Suprapubic skin (tissue), 4 donors: ENCODE measurements around the gene GAS2L2.

ENCODE experiments used
- EP300 ChIP-seq: sonication (generic); formaldehyde crosslinking; IDR thresholded peaks from one replicate; pipeline ENCODE4 v1.6.1; 2017; ENCODE audit warnings: antibody characterized with exemption
- POLR2A ChIP-seq, 2 donors: fragments of 450-650 bp; IDR thresholded peaks; one replicate each; pipeline ENCODE4 v1.6.1; 2017; ENCODE audit warnings: antibody characterized with exemption in 2 of 2, mild to moderate bottlenecking in 2 of 2, moderate library complexity in 2 of 2
- POLR2AphosphoS5 ChIP-seq, 3 donors: sonication (generic); formaldehyde crosslinking; IDR thresholded peaks; one replicate each; pipeline ENCODE4 v1.6.1; 2017; ENCODE audit warnings: antibody characterized with exemption in 3 of 3
- TF ChIP-seq, protein P1 (sequence below), 2 donors: fragments of 200-600 bp in 1 of 2; fragments of 450-650 bp in 1 of 2; sonication (generic) in 1 of 2; IDR thresholded peaks; one replicate each; pipeline ENCODE4 v1.5.1; 2016 to 2019; ENCODE audit warnings: antibody characterized with exemption in 2 of 2, mild to moderate bottlenecking in 1 of 2, moderate library complexity in 1 of 2

DNA sequence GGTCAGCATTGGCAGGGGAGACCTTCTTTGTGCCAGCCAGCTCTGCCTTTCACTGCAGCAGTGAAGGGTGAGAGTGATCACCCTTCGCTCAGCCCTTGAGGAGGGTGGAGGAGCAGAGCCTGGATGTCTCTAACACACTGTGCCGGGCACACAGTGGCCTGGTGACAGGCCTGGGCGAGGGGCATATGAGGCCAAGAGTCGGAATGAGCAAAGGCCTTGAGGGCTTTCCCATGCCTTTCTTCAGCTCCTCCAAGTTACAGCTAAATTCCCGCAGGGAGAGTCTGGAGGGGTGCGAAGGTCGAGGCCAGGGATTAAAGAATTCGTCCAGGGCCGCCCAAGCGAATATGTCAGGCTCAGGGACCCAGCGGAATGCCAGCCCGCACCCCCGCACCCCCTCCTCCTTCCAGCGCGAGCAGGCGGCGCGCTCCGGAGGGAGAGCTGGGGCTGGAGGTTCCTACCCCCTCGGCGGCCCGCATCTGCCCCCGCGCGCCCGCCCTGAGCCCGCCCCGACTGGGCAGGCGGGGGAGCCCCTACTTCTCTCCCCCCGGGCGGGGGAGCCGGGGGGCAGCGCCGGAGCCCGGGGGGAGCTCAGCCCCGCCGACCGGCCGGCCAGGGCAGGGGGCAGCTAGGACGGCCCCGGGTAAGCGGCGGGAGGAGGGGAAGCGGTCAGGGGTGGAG lies 21.7 kb downstream of the GAS2L2 start, which contains the start of gene RASL10B:
- no peak for TF ChIP-seq EP300
- TF ChIP-seq, protein P1, sequence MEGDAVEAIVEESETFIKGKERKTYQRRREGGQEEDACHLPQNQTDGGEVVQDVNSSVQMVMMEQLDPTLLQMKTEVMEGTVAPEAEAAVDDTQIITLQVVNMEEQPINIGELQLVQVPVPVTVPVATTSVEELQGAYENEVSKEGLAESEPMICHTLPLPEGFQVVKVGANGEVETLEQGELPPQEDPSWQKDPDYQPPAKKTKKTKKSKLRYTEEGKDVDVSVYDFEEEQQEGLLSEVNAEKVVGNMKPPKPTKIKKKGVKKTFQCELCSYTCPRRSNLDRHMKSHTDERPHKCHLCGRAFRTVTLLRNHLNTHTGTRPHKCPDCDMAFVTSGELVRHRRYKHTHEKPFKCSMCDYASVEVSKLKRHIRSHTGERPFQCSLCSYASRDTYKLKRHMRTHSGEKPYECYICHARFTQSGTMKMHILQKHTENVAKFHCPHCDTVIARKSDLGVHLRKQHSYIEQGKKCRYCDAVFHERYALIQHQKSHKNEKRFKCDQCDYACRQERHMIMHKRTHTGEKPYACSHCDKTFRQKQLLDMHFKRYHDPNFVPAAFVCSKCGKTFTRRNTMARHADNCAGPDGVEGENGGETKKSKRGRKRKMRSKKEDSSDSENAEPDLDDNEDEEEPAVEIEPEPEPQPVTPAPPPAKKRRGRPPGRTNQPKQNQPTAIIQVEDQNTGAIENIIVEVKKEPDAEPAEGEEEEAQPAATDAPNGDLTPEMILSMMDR (IDR thresholded peaks at IDR 0.05): no peak
- no peak for TF ChIP-seq POLR2A (IDR thresholded peaks at IDR 0.05)
- no peak for TF ChIP-seq POLR2AphosphoS5 (IDR thresholded peaks at IDR 0.05)
